Endodermal cell (in vitro differentiated cells): ENCODE measurements around the gene TUBGCP6. TPM values are rescaled to one million over a fixed set of nuclear protein-coding genes. Genes with fewer than 3 reads are reported as not detected.

Experiments used
- DNase-seq: peaks from one replicate; pipeline ENCODE4 v3.0.0-alpha.2; 2017
- H3K27ac ChIP-seq: 2 replicates; pipeline ENCODE4 v1.5.1; 2013; ENCODE audit warnings: mild to moderate bottlenecking, low read depth, low read length, moderate library complexity
- H3K27me3 ChIP-seq: 2 replicates; pipeline ENCODE4 v1.6.1; 2013; ENCODE audit warnings: mild to moderate bottlenecking, low read length, moderate library complexity; ENCODE audit not compliant: insufficient read depth, control insufficient read depth, poor library complexity, severe bottlenecking
- H3K36me3 ChIP-seq: 2 replicates; pipeline ENCODE4 v1.7.0; 2013; ENCODE audit warnings: mild to moderate bottlenecking, low read length, moderate library complexity; ENCODE audit not compliant: control insufficient read depth, insufficient read depth
- H3K4me1 ChIP-seq: one replicate; pipeline ENCODE4 v1.7.0; 2013; ENCODE audit warnings: low read length; ENCODE audit not compliant: control insufficient read depth, insufficient read depth
- H3K4me3 ChIP-seq: 2 replicates; pipeline ENCODE4 v1.5.1; 2013; ENCODE audit warnings: mild to moderate bottlenecking, low read length, moderate library complexity
- H3K9ac ChIP-seq: 2 replicates; pipeline ENCODE4 v1.6.1; 2013; ENCODE audit warnings: mild to moderate bottlenecking, low read length, moderate library complexity; ENCODE audit not compliant: poor library complexity, severe bottlenecking; ENCODE audit errors: extremely low read depth
- H3K9me3 ChIP-seq: 2 replicates; pipeline ENCODE4 v1.6.1; 2013; ENCODE audit warnings: mild to moderate bottlenecking, low read length, moderate library complexity; ENCODE audit not compliant: control insufficient read depth
- H3K27ac Mint-ChIP-seq: 2 replicates; pipeline ENCODE4 v1.8.0; 2020; ENCODE audit warnings: mixed read lengths
- H3K27me3 Mint-ChIP-seq: 2 replicates; pipeline ENCODE4 v1.8.0; 2021; ENCODE audit warnings: mild to moderate bottlenecking, mixed read lengths; ENCODE audit not compliant: insufficient read depth
- H3K36me3 Mint-ChIP-seq: 2 replicates; pipeline ENCODE4 v1.8.0; 2020; ENCODE audit warnings: low read depth, mixed read lengths
- H3K4me1 Mint-ChIP-seq: 2 replicates; pipeline ENCODE4 v1.8.0; 2020; ENCODE audit warnings: mixed read lengths
- H3K4me3 Mint-ChIP-seq: 2 replicates; pipeline ENCODE4 v1.8.0; 2020; ENCODE audit warnings: mild to moderate bottlenecking, moderate library complexity, mixed read lengths
- H3K9me3 Mint-ChIP-seq: 2 replicates; pipeline ENCODE4 v1.8.0; 2020; ENCODE audit warnings: mild to moderate bottlenecking, mixed read lengths
- WGBS, 2 experiments: methylation state at CpG; one replicate each; pipeline versions ENCODE4 v1.1.5 to v1.1.7; 2013; ENCODE audit warnings: missing lambda C conversion rate in 2 of 2, mixed read lengths in 1 of 2; ENCODE audit not compliant: insufficient coverage in 1 of 2, insufficient read length in 1 of 2; 5-methylcytosine and 5-hydroxymethylcytosine counted together
- total RNA-seq, 2 donors: library from RNA; stranded (reverse); fragmentation: NEBNext Ultra II Directional in 1 of 2; extraction: Animal tissue kit (Norgen Biotek cat#: 25700) in 1 of 2; gene quantifications; 2 replicates in 1 of 2; 3 replicates in 1 of 2; pipeline ENCODE4 v1.2.1, GENCODE V29; 2021
- TF ChIP-seq, protein P1 (sequence below): fragments of 200-600 bp; sonication (generic); conservative IDR thresholded peaks from 2 replicates; pipeline ENCODE4 v1.5.0; 2021; ENCODE audit warnings: antibody characterized with exemption, mild to moderate bottlenecking

TUBGCP6 gene
- total RNA-seq, 2 donors from 2014 or later: 43.7 to 46.0 TPM

DNA sequence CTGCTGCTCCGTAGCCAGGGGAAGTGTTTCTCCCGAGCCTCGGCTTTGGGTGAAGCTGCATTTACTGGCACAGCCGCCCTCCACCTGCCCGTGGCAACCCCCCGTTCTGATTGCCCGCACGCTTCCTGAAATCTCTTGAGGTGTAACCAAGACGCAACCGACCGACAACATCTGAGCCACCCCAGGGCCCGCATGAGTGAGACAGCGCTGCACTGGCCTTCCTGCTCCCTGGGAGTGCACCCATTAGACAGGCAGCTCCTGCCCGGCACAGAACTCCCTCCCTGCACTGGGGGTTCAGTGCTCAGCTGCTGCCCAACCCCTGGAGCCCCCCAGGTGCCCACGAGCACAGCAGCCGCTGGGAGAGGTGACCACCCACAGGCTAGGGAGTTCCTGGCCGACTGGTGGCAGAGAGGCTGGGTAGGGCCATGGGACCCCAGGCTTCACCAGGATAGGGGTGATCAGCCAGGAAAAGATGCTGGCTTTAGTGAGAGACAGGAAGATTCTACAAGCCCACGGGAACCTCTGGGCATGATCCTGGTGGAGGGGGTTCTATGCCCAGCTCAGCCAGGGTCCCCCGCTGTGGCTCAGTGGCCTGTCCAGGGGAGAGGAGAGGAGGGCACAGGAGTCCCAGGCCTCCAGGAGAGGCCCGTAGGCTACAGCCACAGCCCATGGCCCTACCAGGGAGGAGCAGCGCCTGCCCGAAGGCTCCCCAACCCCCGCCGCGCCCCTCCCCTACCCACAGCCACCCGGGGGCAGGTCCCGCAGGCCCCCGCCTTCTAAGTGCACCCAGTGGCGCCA, 48.0 kb upstream of the TUBGCP6 start:
- peaks cover 6% of the 10 kb centered on the region for H3K36me3 ChIP-seq
- no peaks in the 10 kb centered on the region for H3K9me3 Mint-ChIP-seq
- H3K9ac ChIP-seq: peak overlapping the region; percentile 69
- 73 to 93% methylated on average over 12 to 29 of the region's 29 CpGs for WGBS, 2 experiments
- peaks cover 8% of the 10 kb centered on the region for H3K4me1 Mint-ChIP-seq
- H3K9me3 ChIP-seq: no peaks in the 10 kb centered on the region
- DNase-seq: no peak
- peak overlapping the region; percentile 66 for H3K4me3 ChIP-seq
- no peaks in the 10 kb centered on the region for H3K27me3 Mint-ChIP-seq
- peak overlapping the region; percentile 80 for H3K27ac Mint-ChIP-seq
- H3K27me3 ChIP-seq: no peaks in the 10 kb centered on the region
- peaks cover 8% of the 10 kb centered on the region for H3K36me3 Mint-ChIP-seq
- peak overlapping the region; percentile 75 for H3K27ac ChIP-seq
- peaks cover 15% of the 10 kb centered on the region for H3K4me1 ChIP-seq
- TF ChIP-seq, protein P1, sequence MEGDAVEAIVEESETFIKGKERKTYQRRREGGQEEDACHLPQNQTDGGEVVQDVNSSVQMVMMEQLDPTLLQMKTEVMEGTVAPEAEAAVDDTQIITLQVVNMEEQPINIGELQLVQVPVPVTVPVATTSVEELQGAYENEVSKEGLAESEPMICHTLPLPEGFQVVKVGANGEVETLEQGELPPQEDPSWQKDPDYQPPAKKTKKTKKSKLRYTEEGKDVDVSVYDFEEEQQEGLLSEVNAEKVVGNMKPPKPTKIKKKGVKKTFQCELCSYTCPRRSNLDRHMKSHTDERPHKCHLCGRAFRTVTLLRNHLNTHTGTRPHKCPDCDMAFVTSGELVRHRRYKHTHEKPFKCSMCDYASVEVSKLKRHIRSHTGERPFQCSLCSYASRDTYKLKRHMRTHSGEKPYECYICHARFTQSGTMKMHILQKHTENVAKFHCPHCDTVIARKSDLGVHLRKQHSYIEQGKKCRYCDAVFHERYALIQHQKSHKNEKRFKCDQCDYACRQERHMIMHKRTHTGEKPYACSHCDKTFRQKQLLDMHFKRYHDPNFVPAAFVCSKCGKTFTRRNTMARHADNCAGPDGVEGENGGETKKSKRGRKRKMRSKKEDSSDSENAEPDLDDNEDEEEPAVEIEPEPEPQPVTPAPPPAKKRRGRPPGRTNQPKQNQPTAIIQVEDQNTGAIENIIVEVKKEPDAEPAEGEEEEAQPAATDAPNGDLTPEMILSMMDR: no peak
- H3K4me3 Mint-ChIP-seq: peak overlapping the region; percentile 12

DNA sequence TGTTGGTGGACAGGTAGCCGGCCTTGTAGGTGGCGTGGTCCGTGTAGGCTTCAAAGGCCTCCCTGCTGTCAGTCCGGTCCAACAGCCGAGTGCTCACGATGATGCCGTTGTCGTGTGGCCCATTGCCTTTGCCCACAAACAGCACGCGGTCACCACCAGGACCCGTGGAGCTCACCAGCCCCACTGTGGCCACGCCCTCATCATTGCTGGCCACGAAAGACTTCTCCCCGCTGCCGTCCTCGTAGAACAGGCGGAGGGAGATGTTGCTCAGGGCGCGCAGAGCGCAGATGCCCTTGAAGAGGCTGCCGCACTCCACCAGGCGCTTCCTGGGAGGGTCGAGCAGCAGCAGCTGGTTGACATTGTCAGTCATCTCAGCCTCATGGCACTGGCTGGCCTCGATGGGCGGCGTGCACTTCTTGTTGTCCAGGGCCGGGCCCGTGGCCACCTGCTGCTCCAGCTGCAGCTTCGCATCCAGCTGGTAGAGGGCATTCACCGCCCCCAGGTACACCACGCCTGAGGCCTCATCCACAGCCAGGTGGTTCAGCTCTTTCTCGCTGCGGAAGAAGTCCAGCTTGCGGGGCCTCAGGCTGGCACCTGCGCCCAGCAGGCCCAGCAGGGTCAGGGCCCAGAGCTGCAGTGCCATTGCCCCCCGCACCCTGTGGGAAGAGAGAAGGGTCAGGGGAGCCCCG, 45.3 kb upstream of the TUBGCP6 start:
- Mint-ChIP-seq H3K4me3 (no peak overlapping the region), H3K27ac (no peak overlapping the region), H3K9me3 (no peaks in the 10 kb centered on the region), H3K36me3 (peaks cover 13% of the 10 kb centered on the region), H3K4me1 (peaks cover 8% of the 10 kb centered on the region), H3K27me3 (no peaks in the 10 kb centered on the region)
- no peak for DNase-seq
- WGBS, 2 experiments: 95 to 96% methylated on average over 35 to 37 of the region's 37 CpGs
- no peak overlapping the region for H3K27ac ChIP-seq
- no peak overlapping the region for H3K9ac ChIP-seq
- TF ChIP-seq, protein P1: no peak
- no peaks in the 10 kb centered on the region for H3K9me3 ChIP-seq
- H3K36me3 ChIP-seq: peaks cover 16% of the 10 kb centered on the region
- H3K27me3 ChIP-seq: no peaks in the 10 kb centered on the region
- no peak overlapping the region for H3K4me3 ChIP-seq
- H3K4me1 ChIP-seq: peaks cover 15% of the 10 kb centered on the region

DNA sequence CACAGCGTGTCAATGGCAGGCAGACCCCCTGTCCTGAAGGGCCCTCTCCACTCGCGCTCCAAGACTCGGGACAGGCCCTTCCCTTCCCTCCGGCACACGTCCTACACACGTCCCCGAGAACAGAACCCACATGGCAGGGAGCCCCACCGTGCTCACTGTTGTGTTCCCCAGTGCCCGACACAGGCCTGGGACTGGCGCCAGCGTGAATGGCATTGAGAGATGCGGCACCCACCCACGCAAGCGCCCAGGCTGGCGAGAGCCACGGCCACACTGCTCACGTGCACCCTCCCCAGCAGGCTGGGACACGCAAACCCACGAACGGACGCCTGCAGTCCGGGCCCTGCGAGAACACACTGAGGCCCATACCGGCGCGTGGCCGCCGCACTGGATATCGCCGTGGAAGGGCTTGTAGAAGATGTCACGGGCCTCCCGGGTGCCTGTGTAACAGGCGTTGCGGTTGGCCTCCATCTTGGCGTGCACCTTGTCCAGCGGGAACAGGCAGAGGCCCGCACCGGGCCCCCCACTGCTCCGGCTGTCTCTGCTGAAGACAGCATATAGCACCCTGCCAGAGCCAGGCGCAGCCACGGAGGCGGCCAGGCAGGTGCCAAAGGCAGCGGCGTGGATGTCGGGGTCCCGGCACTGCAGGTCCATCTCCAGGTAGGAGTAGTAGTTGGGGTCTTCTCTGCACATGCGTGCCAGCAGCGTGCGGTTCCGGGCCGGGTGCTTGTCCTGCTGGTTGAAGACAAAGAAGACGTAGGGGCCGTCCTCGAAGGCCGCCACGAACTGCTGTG, 44.5 kb upstream of the TUBGCP6 start:
- Histone ChIP-seq H3K9ac (no peak overlapping the region), H3K4me3 (no peak overlapping the region), H3K36me3 (peaks cover 16% of the 10 kb centered on the region), H3K4me1 (peaks cover 15% of the 10 kb centered on the region), H3K9me3 (no peaks in the 10 kb centered on the region), H3K27me3 (no peaks in the 10 kb centered on the region), H3K27ac (no peak overlapping the region)
- no peak for DNase-seq
- no peak overlapping the region for H3K27ac Mint-ChIP-seq
- no peaks in the 10 kb centered on the region for H3K27me3 Mint-ChIP-seq
- WGBS, 2 experiments: 97 to 98% methylated on average over 44 to 57 of the region's 57 CpGs
- H3K9me3 Mint-ChIP-seq: no peaks in the 10 kb centered on the region
- no peak overlapping the region for H3K4me3 Mint-ChIP-seq
- peaks cover 8% of the 10 kb centered on the region for H3K4me1 Mint-ChIP-seq
- H3K36me3 Mint-ChIP-seq: peaks cover 17% of the 10 kb centered on the region
- TF ChIP-seq, protein P1: no peak
